Right kidney (tissue), 1 donor: ENCODE data around the gene CLIC5.

Source experiments
- DNase-seq: peaks from one replicate; pipeline ENCODE4 v3.0.0-alpha.2; 2016

Gene CLIC5

GRCh38 chr6:45895569-45895968 lies 120.1 kb downstream of the CLIC5 start:
- DNase-seq: no peak

- no peak for DNase-seq
Observed at GRCh38 chr6:45892696-45893245, 122.9 kb downstream of the CLIC5 start.

GRCh38 chr6:45892196-45892595 lies 123.5 kb downstream of the CLIC5 start:
- DNase-seq: no peak

DNA sequence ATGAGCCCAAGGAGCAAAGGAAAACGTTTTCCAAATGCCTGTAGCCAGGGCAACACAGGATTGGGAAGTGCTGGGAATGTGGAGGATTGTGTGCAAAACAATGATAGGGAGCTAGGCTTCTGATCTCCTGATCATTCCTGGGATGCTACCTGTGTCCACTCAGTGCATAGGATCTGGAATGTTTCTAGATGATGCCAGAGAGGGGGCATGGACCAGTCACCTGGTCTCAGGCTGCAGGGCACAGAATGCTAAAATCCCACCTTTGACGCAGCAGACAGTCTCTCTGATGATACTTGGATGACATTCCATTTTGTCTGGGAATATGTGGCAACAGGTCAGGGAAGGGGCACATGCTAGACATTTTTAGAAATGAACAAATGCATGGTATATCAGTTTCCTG lies 128.9 kb downstream of the CLIC5 start:
- DNase-seq: no peak

- DNase-seq: no peak
Observed at GRCh38 chr6:45884336-45884735, 131.3 kb downstream of the CLIC5 start.

DNA sequence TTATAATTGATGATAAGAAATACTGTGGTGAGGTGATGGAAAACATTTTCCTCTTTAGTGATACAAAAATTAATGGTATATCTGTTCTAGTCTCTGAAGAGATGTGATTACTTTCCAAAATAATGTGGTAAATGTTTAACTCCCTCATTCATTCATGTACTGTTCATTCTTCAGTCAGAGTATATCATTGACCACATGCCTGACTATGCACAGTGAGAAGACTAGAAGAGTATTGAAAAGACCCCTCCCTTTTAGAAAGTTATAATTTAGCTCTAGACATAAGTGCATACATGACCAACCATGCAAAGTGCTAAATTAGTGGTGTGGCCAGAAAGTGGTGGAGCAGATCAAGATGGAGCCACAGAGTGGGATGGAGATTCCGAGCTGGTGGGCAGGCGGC lies 133.0 kb downstream of the CLIC5 start:
- DNase-seq: no peak

- DNase-seq: no peak
Observed at GRCh38 chr6:45881705-45882467, 133.8 kb downstream of the CLIC5 start.

DNA sequence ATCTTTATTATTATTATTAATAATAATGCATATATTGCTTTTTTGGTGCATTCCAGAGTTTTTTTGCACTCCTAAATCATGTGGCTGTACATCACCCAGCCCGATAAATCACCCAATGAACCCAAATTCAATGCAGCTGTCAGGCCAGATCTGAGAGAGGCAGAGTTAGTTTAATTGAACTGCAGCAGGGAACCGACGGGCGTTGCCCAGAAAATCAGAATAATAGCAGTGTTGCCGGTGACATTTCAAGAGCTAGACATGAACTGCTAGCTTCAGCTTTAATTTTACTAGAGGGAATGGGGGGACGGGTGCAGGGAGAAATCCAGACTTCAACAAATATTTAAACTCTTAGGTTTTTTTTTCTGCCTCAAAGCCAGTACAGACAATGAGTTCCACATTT lies 135.0 kb downstream of the CLIC5 start:
- peak; percentile 42 for DNase-seq

- DNase-seq: peak; percentile 49
Observed at GRCh38 chr6:45880159-45880558, 135.5 kb downstream of the CLIC5 start.

- DNase-seq: no peak
Observed at GRCh38 chr6:45877970-45878590, 137.6 kb downstream of the CLIC5 start.

DNA sequence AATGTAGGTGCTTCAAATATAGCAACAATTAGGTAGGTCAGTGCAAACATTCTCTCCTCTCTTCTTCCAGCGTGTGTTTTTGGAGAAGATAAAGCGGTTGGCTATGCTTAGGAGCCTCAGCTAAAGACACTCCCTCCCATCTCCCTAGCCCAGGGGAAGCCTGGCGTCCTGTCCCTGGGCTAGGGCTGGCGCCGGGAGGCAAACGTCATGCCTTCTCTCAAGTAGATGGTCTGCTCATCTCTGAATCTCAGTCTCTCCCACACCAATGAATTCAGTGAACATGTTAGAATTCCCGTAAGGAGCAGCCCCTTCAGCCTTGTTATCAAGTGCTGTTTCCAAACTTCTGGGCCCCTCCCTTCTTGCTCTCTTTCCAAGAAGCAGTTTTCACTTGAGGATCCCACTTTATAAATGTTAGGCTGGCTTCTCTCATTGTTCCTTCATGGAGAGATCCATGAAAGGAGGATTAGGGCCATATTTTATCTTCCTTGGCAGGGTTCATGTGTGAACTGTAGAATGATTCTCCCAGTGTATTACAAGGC lies 142.8 kb downstream of the CLIC5 start:
- no peak for DNase-seq

- no peak for DNase-seq
Observed at GRCh38 chr6:45870531-45870930, 145.1 kb downstream of the CLIC5 start.

DNA sequence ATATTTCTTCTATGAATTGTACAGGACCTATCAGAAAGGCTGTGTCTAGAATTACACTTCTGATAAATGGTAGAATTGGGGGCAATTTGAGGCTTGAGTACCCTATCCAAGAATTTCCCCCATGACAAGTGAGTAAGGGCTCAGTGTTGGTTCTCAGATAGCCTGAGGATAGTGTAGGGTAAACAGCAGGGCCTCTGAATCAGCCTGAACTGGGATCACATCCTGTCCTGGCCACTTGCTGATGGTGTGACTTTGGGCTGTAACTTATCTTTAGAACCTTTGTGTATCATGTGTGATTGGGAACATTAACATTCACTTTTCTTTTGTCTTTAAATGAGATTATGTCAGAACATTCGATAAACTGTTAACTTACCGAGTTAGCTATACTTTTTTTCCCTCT lies 151.0 kb downstream of the CLIC5 start:
- DNase-seq: no peak

DNA sequence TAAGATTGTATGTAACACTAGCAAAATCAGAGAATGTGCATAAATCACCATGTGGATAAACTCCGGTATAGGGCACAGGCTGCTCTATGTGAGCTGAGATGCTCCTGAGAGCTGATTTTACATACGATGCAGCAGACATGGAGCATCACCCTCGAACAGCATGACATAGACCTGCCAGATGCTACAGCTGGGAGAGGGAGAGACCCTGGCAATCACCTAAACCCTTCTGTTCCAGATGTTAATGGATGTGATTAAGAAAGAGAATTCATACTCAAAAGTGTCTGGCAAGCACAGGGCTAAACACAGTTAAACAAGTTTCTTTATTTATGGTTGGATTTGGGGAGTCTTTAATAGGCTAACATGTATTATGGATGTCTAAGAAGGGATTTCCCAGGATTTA lies 157.0 kb downstream of the CLIC5 start:
- DNase-seq: no peak

- DNase-seq: no peak
Observed at GRCh38 chr6:45857827-45858226, 157.8 kb downstream of the CLIC5 start.

GRCh38 chr6:45855642-45856394 lies 159.8 kb downstream of the CLIC5 start:
- DNase-seq: no peak

GRCh38 chr6:45854149-45854742 lies 161.4 kb downstream of the CLIC5 start:
- no peak for DNase-seq

- no peak for DNase-seq
Observed at GRCh38 chr6:45851034-45851400, 164.6 kb downstream of the CLIC5 start.

GRCh38 chr6:45850378-45851033 lies 165.2 kb downstream of the CLIC5 start:
- DNase-seq: no peak

DNA sequence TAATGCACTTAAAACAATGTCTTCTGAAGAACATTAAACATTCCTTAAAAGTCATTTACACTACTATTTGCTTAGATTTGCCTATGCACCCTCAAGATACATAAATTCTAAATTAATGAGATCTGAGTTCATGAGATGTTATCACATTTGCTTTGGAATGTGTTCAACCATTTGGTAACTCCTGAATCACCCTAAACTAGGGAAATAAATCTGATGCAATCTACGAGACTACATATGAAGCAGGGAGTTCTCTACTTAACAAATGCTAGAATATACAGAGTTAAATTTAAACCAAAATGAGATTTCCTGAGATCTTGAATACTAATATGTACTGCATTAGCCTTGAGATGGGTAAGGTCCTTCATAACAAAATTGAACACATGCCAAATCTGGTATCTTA lies 170.1 kb downstream of the CLIC5 start:
- no peak for DNase-seq

GRCh38 chr6:45844986-45845385 lies 170.7 kb downstream of the CLIC5 start:
- DNase-seq: no peak
